DND-41 (cell line): ENCODE measurements around the gene KCMF1.

Source experiments
- ATAC-seq: fragments of 200-7000 bp; cut with Tn5 transposase; 3 replicates; pipeline ENCODE4 v1.9.1; 2021; ENCODE audit warnings: low read depth; ENCODE audit not compliant: insufficient read depth
- DNase-seq: peaks from one replicate; pipeline ENCODE4 v3.0.0-alpha.2; 2020
- H2AFZ ChIP-seq: 2 replicates; pipeline ENCODE4 v1.6.0; 2012; ENCODE audit warnings: low read depth, low read length
- H3K27ac ChIP-seq: 2 replicates; pipeline ENCODE4 v1.5.1; 2012; ENCODE audit warnings: low read length, inconsistent platforms
- H3K27me3 ChIP-seq: fragments of 200-600 bp; sonication (generic); 2 replicates; pipeline ENCODE4 v1.6.0; 2012; ENCODE audit warnings: low read length, mild to moderate bottlenecking, inconsistent platforms; ENCODE audit not compliant: insufficient read depth, poor library complexity
- H3K36me3 ChIP-seq: 2 replicates; pipeline ENCODE4 v1.5.1; 2012; ENCODE audit warnings: low read length, inconsistent platforms; ENCODE audit not compliant: insufficient read depth
- H3K4me1 ChIP-seq: 2 replicates; pipeline ENCODE4 v1.5.1; 2012; ENCODE audit warnings: mild to moderate bottlenecking, low read length; ENCODE audit not compliant: insufficient read depth
- H3K4me2 ChIP-seq: 2 replicates; pipeline ENCODE4 v1.6.0; 2012; ENCODE audit warnings: mild to moderate bottlenecking, moderate library complexity, low read length, inconsistent platforms; ENCODE audit not compliant: insufficient read depth
- H3K4me3 ChIP-seq, 2 experiments: fragments of 200-600 bp in 1 of 2; shearing (Covaris generic) in 1 of 2; 2 replicates each; pipeline ENCODE4 v1.5.1; 2012 to 2016; ENCODE audit warnings: inconsistent platforms in 2 of 2, low read length in 2 of 2, mild to moderate bottlenecking in 2 of 2, low read depth in 1 of 2, moderate library complexity in 1 of 2
- H3K79me2 ChIP-seq: 2 replicates; pipeline ENCODE4 v1.6.0; 2012; ENCODE audit warnings: low read length, inconsistent platforms; ENCODE audit not compliant: insufficient read depth
- H3K9ac ChIP-seq: 2 replicates; pipeline ENCODE4 v1.6.0; 2012; ENCODE audit warnings: low read depth, mild to moderate bottlenecking, inconsistent platforms, low read length, moderate library complexity
- H3K9me3 ChIP-seq: 2 replicates; pipeline ENCODE4 v1.5.1; 2012; ENCODE audit warnings: low read length, moderate library complexity, mild to moderate bottlenecking, inconsistent platforms; ENCODE audit not compliant: insufficient read depth, severe bottlenecking
- H4K20me1 ChIP-seq: 2 replicates; pipeline ENCODE4 v1.6.0; 2012; ENCODE audit warnings: low read length; ENCODE audit not compliant: insufficient read depth
- CTCF ChIP-seq: IDR thresholded peaks from 2 replicates; pipeline ENCODE4 v1.5.1; 2012; ENCODE audit warnings: borderline replicate concordance, low read length, moderate library complexity, mild to moderate bottlenecking; ENCODE audit not compliant: poor library complexity, severe bottlenecking; ENCODE audit errors: extremely low read depth
- EZH2 ChIP-seq: IDR thresholded peaks from 3 replicates; pipeline ENCODE4 v1.6.1; 2012; ENCODE audit warnings: borderline replicate concordance, low read depth, mild to moderate bottlenecking, moderate library complexity, low read length, inconsistent platforms; ENCODE audit not compliant: severe bottlenecking

KCMF1 gene

GRCh38 chr2:85076618-85077274, 105.8 kb downstream of the KCMF1 start:
- no peak overlapping the region for H2AFZ ChIP-seq
- H3K79me2 ChIP-seq: no peaks in the 10 kb centered on the region
- TF ChIP-seq EZH2 (no peak), CTCF (no peak)
- no peak overlapping the region for H3K4me3 ChIP-seq
- DNase-seq (no peak), ATAC-seq (no peak)
- peaks cover 2% of the 10 kb centered on the region for H3K27me3 ChIP-seq
- H4K20me1 ChIP-seq: no peaks in the 10 kb centered on the region
- no peaks in the 10 kb centered on the region for H3K4me1 ChIP-seq
- no peaks in the 10 kb centered on the region for H3K36me3 ChIP-seq
- H3K4me2 ChIP-seq: no peak overlapping the region
- no peak overlapping the region for H3K27ac ChIP-seq
- H3K9me3 ChIP-seq: peaks cover 4% of the 10 kb centered on the region
- H3K9ac ChIP-seq: no peak overlapping the region

GRCh38 chr2:85077859-85078419, 107.0 kb downstream of the KCMF1 start:
- H3K36me3 ChIP-seq: no peaks in the 10 kb centered on the region
- no peak overlapping the region for H3K4me2 ChIP-seq
- H3K27me3 ChIP-seq: peaks cover 3% of the 10 kb centered on the region
- ATAC-seq: no peak
- DNase-seq: no peak
- H3K79me2 ChIP-seq: no peaks in the 10 kb centered on the region
- TF ChIP-seq EZH2: no peak
- no peak for TF ChIP-seq CTCF
- H3K27ac ChIP-seq: no peak overlapping the region
- peaks cover 8% of the 10 kb centered on the region for H3K9me3 ChIP-seq
- no peak overlapping the region for H2AFZ ChIP-seq
- H3K4me1 ChIP-seq: no peaks in the 10 kb centered on the region
- H4K20me1 ChIP-seq: no peaks in the 10 kb centered on the region
- no peak overlapping the region for H3K4me3 ChIP-seq
- H3K9ac ChIP-seq: no peak overlapping the region

GRCh38 chr2:85078536-85078935, 107.6 kb downstream of the KCMF1 start:
- Histone ChIP-seq H3K36me3 (no peaks in the 10 kb centered on the region), H3K4me1 (no peaks in the 10 kb centered on the region), H3K9me3 (peaks cover 8% of the 10 kb centered on the region), H3K79me2 (no peaks in the 10 kb centered on the region), H3K4me3 (no peak overlapping the region), H3K4me2 (no peak overlapping the region), H3K9ac (no peak overlapping the region), H3K27ac (no peak overlapping the region), H3K27me3 (peaks cover 8% of the 10 kb centered on the region), H2AFZ (no peak overlapping the region), H4K20me1 (no peaks in the 10 kb centered on the region)
- DNase-seq: no peak
- ATAC-seq: no peak
- TF ChIP-seq CTCF (no peak), EZH2 (no peak)

- Histone ChIP-seq H4K20me1 (no peaks in the 10 kb centered on the region), H2AFZ (no peak overlapping the region), H3K4me2 (no peak overlapping the region), H3K27me3 (peaks cover 8% of the 10 kb centered on the region), H3K4me3 (no peak overlapping the region), H3K79me2 (no peaks in the 10 kb centered on the region), H3K9ac (no peak overlapping the region), H3K4me1 (no peaks in the 10 kb centered on the region), H3K9me3 (peaks cover 8% of the 10 kb centered on the region), H3K36me3 (no peaks in the 10 kb centered on the region), H3K27ac (no peak overlapping the region)
- no peak for DNase-seq
- TF ChIP-seq CTCF: no peak
- no peak for TF ChIP-seq EZH2
- no peak for ATAC-seq
These were observed 112.1 kb downstream of the KCMF1 start for GRCh38 chr2:85083092-85083491.
